HG02623 (cell line): ENCODE measurements around the gene FOSB.
A peak's percentile ranks its signal among the peaks of the same experiment; 100 is the strongest.
"Not testable (repeated sequence)": the region's sequence is repeated elsewhere in the genome, so short reads cannot be mapped to it uniquely, and the experiment has no call there.

ENCODE experiments used
- ATAC-seq: cut with Tn5 transposase; IDR thresholded peaks from one replicate; pipeline ENCODE4 v1.9.1; 2021; ENCODE audit warnings: moderate library complexity; ENCODE audit not compliant: unreplicated experiment

FOSB gene

DNA sequence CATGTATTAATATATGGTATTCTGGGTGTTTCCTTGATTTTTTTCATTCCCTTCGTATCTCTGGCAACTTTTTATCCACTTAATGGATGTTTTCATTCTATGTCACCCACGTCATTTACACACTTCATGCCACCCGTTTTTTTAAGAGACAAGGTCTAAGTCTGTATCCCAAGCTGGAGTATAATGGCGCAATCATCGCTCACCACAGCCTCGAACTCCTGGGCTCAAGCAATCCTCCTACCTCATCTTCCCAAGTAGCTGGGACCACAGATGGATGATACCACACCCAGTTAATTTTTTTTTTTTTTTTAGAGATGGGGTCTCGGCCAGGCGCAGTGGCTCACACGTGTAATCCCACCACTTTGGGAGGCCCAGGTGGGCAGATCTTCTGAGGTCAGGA lies 36.1 kb downstream of the FOSB start:
- ATAC-seq = no peak

DNA sequence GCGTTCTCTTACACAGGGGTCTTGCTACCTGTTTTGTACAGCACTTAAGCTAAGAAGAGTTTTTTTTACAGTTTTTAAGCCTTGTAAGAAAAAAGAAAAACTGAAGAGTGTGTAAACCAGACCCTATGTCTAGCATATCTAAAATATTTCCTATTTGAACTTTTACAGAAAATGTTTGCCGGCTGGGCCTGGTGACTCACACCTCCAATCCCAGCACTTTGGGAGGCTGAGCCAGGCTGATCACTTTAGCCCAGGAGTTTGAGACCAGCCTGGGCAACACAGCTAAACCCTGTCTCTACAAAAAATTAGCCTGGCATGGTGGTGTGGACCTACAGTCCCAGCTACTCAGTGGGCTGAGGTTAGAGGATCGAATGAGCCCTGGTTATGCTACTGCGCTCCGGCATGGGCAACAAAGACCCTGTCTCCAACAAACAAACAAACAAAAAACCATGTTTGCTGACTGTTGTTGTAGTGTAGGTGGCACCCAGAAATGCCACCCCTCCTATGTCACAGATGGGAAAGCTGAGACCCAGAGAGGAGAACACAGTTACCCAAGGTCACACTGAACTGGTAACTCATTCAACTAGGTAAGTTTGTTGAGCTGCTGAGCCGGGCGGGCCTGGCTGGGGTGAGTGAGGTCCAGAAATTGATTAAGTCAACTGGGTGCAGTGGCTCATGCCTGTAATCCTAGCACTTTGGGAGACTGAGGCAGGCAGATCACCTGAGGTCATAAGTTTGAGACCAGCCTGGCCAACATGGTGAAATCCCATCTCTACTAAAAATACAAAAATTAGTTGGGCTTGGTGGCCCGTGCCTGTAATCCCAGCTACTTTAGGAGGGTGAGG lies 37.6 kb downstream of the FOSB start:
- ATAC-seq = no peak

DNA sequence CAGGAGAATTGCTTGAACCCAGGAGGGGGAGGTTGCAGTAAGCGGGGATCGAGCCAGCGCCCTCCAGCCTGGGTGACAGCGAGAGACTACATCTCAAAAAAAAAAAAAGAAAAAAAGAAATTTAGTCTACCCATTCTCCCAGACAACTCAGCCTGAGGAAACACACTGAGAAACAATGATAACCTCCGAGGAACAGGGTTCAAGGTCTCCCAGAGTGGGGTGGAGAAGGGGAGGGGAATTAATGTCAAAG lies 38.1 kb downstream of the FOSB start:
- ATAC-seq = no peak

DNA sequence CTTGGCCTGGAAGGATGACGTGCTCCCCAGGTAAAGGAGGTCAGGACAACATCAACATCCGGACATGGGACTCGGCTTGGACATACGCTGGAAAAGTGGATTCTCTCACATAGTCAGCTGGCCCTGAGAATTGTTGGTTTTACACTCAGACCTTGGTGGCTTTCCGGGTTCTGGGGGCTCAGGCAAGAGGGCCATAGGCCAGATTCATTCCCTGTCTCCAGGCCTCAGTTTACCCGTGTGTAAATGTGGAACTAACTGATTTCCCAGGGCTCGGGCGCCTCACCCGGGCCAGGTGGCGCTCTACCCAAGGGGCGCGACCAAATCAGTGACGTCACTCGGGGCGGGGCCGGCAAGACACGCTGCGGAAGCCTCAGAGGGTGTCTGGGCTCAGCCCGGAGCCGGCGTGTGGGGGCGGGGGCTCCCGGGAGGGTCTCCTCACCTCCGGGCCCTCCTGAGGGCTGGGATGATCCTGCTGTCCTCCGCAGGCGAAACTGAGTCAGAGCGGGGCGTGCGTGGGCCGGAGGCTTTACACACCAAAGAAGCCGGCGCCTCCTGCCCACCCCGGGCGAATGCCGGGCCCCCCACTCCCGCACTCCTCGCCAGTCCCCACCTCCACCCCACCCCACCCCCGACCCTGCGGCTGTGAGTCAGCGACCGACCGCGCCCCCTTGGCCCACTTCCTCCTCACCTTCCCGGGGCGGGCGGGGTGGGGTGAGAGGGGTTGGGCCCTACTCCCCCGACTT lies 38.6 kb downstream of the FOSB start:
- peak; percentile 50 for ATAC-seq

DNA sequence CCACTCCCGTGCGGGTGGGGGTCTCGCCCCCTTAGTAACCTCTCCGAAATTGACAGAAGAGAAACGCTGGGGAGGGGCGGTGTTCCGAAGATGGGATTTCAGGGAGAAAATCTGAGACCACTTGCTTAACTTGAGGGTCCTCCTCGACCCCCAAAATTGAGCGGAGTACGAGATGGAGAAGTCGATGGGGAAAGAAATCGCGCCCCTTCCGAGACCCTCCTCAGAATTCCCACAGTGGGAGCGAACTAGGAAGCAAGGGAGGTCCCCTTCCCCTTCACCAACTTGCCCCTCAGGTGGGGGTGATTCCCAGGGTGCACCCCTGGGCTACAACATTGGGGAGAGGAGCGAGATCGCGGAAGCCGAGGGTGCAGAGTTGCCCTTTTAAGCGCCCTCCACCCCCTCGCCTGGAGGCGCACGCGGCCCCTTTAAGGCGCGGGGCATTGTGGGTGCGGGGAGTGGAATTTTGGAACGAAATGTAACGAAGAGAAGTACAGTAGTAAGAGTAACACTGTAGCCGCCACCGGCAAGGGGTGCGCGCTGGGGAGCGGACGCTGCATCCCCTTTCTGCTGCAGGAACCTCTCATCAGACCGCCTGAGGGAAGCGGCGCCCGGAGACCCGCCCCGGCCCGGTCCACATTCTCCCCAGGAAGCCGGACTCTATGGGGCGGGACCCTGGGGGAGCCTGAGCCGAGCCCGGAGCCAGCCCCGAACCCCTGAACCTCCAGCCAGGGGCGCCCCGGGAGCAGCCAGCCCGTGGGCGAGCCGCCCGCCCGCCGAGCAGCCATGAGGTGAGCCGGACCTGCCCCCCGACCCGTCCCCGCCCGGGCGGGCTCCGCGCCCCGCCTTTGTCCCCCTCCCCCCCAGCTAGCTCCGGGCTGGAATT lies 39.4 kb downstream of the FOSB start, which contains the start of gene VASP:
Gene VASP, plus strand, starts transcription at position 491 of the 883 bp plus-strand sequence. Its CDS starts 293 bp downstream, at position 784.
- ATAC-seq = peak; percentile 49

DNA sequence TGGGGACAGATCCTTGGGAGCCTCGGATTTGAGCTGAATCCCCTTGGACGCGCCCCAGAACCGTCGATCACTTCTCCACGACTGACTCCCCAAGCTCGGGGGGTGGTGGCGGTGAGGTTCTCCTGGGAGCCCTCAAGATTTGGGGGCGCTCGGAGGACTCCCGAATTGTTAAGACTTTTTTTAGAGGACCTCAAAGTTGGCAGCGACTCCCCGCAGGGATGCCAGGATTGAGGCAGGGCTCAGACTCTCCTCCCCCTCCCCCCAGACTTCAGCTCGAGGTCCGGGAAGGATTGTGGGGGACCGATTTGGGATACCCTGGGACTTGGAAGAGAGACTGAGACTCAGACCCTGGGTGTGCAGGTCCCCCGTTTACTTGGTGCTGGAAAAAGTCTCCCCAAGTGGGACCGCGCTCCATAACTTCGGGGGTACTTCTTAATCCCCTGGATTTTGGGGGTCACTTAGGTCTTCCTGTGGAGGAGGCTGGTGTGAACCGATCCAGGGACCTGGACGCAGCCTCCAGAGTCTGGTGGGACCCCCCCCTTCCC lies 40.1 kb downstream of the FOSB start:
- ATAC-seq = no peak

DNA sequence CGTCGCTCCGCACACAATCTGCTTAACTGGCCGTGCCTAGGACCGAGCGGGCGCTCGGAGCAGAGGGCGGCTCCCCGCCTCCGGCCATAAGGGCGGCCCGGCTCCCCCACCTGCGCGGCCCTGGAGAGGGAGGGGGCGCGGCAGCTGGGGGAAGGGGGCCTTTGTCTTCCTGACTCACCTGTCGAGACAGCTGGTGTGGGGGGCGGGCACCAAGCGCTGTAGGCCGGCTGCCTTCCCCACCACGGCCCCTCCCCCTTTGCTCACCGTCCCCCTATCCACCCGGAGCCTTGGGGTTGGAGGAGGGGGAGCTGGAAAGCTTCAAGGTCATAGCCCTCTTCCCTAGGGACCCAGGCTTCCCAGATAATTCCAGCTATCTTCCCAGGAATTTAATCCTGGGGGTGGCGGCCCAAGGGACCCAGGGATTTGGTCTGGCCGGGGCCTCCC lies 40.6 kb downstream of the FOSB start:
- ATAC-seq = no peak

DNA sequence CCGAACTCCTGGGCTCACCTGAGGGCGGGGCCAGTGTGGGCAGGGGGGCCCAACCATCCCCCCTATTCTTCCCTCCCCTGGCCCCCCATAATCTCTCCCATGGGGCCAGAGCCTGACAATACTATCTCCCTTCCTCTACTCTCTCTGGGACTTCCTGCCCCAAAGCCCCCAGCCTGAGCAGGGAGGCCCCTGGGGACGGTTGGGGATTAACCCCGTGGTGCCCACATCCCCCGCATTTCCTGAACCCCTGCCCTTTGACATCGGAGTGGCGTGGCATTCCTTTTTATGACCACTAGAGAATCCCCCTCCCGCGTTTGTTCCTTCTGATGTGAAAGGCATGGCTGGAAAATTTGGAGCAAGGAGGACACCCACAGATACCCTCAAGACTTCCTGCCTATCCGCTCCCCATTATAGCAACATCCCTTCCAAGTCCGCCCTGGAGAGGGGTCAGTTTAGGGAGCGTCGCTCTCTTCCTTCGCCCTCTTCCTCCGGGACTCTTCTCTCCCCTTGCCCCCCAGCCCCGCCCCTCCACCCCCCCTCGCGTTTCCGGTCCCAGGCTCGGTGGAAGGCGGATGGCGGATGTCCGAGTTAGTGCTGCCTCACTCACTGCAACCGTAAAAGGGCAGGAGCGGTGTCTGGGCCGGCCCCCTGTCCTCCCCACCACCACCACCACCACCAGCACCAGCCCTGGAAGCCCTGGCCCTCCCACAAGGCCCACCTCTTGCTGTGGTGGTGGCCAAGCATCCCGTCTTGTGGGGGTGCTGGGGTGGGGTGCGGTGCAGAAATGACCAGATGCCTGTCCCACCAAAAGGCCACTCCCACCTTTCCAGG lies 41.3 kb downstream of the FOSB start:
- no peak for ATAC-seq

DNA sequence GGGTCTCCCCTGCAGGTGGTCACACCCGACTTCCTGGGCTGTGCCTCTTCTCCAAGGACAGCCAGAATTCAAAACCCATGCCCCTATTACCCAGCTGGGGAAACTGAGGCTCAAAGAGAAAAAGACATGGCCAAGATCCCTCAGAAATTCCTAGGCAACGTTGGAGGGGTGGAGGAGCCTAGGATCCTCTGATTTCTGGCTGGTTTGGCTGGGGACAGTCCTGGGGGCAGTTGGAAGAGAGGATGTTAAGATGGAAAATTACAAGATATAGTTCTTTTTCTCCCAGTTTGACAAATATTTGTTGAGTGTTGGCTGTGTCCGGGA lies 41.9 kb downstream of the FOSB start:
- no peak for ATAC-seq

DNA sequence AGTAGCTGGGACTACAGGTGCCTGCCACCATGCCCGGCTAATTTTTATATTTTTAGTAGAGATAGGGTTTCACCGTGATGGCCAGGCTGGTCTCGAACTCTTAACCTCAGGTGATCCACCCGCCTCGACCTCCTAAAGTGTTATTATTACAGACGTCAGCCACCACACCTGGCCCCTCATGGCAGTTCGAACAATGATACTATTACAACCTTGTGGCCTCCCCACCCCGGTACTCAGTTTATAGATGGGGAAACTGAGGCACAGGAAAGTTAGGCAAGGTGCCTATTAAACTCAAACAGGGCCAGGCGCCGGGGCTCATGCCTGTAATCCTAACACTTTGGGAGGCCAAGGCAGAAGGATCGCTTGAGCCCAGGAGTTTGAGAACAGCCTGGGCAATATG lies 42.6 kb downstream of the FOSB start:
- ATAC-seq = not testable (repeated sequence)

DNA sequence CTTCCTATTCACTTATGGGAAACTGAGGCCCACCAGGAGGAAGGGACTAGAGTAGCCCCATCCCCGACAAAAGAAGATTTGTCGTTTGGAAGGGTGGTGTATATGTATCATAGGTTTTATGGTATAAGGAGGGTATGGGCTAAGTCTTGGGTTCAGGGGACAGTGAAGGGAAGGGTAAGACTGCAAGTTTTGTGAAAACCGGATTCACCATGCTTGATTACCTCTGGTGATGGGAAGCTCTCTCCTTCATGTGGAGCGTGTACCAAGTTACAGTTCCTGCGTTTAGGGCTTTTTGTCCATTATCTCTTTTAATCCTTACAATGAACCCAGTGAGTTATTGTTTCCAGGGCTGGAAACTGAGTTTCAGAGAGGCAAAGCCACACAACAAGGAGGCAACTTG lies 43.3 kb downstream of the FOSB start:
- no peak for ATAC-seq

DNA sequence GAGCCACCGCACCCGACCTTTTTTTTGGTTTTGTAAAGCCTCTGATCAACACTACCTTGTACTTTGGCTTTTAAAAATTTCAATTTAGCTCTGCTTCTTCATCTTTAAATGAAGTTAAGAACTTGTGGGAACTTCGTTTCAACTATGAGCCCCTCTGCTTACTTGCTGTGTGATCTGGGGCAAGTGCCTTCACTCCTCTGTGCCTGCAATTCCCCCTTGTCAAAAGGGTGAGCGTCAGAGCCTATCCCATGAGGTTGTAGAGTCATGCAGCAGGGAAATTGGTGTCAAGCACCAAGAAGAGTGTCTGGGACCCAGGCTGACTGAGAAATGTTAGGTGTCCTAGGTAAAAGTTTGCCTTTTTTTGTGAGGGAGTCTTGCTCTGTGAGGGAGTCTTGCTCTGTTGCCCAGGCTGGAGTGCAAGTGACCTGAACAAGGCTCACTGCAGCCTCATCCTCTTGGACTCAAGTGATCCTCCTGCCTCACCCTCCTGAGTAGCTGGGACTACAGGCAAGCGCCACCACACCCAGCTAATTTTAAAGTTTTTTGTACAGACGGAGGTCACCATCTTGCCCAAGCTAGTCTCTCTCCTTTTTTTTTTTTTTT lies 45.2 kb downstream of the FOSB start:
- no peak for ATAC-seq

DNA sequence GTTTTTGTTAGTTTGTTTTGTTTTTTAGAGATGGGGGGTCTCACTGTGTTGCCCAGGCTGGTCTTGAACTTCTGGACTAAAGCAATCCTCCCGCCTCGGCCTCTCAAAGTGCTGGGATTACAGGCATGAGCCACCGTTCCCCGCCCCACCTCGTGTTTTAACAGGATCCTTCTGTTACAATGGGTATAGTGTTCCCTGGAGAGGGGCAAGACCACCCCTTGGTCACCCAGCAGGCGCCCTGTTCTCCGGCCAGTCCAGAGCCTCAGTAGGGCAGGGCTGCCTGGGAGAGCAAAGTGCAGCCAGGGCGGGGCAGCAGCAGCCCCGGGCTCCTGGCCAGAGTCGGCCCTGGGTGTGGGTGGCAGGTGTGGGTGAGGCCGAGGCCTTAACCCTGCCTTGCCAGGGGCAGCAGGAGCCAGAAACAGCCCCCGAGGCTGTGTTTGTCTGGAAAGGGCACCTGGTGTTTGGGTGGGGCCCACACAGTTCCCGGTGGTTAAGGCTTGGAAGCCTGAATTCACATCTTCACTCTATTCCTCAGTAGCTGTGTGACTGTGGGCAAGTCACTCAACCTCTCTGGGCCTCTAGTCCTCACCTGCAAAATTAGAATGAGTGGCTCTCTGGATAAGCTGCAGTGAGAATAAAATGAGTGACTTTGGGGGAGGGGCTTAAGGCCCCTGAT lies 46.7 kb downstream of the FOSB start:
- no peak for ATAC-seq

DNA sequence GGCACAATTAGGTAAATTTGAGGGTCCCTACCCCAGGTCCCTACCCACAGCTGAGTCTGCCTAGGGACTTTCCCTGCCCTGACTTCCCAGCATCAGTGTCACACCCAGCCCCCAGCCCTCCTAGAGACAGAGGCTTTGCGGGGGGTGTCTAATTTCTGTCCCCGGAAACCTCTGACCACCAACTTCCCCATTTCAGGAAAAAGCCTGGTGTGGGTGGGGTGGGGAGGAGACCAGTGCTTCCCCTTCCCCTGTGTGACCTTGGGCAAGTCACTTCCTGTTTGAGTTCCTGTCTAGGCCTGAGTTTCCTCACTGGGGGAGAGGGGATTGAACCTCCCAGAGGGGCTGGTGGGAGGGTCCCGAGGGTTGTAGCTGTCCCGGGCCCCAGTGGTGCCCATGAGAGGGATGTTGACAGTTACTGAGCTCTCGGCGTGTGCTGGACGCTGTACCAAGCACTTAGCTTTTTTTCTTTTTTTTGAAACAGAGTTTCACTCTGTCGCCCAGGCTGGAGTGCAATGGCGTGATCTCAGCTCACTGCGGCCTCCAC lies 47.4 kb downstream of the FOSB start:
- ATAC-seq = no peak

DNA sequence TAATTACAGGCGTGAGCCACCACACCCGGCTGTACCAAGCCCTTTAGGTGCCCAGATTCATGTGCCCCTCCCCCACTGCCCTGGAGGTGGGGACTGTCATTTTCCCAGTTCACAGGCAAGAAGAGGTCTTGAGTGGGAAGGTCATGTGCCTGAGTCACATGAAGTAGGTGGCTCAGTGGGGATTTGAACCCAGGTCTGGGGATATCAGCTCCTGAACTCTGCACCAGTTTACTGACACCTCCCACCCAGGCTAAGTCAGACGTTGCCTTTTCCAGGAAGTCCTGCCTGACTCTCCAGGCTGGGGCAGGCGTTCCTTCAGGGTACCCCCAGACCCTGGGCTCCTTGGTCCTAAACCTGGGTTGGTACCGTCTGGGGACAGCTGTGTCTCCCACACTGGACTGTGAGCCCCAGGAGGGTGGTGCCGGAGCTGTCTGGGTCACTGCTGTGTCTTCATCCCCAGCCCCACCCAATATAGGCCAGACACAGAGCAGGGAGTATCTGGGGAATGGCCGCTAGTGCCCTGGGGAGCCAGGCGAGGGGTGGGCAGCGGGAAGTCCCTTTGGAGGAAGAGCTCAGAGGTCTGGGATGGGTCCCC lies 48.1 kb downstream of the FOSB start:
- no peak for ATAC-seq

DNA sequence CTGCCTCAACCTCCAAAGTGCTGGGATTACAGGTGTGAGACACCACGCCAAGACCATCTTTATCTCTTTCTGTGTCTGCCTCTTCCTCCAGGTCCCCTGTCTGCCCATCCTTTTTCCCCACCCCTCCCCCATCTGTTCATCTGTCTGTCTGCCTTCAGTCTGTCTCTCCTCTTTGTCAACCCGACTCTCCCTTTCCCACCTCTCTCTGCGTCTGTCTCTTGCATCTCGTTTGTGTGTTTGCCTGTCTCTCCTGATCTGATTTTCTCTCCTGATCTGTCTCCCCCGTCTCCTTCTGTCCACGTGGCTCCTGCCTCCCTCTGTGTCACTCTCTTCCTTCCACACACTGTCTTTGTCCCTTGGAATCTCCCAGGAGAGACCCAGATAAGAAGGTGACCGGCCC lies 49.4 kb downstream of the FOSB start:
- ATAC-seq = no peak

DNA sequence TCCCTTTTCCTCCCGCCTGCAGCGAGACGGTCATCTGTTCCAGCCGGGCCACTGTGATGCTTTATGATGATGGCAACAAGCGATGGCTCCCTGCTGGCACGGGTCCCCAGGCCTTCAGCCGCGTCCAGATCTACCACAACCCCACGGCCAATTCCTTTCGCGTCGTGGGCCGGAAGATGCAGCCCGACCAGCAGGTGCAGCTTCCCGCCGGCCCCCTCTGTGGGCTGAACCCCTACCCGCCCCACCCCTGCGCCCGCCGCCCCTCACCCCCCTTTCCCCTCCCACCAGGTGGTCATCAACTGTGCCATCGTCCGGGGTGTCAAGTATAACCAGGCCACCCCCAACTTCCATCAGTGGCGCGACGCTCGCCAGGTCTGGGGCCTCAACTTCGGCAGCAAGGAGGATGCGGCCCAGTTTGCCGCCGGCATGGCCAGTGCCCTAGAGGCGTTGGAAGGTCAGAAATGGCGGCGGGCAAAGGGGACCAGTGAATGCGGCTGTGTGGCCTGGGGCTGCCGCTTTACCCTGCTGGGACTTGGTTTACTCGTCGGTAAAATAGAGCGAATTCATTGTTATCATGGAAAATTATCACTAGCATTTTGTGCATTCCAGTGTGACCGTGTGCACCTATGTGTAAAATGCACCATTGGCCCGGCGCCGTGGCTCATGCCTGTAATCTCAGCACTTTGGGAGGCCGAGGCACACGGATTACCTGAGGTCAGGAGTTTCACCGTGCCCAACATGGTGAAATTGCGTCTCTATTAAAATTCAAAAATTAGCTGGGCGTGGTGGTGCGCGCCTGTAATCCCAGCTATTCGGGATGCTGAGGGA lies 50.1 kb downstream of the FOSB start:
- no peak for ATAC-seq

DNA sequence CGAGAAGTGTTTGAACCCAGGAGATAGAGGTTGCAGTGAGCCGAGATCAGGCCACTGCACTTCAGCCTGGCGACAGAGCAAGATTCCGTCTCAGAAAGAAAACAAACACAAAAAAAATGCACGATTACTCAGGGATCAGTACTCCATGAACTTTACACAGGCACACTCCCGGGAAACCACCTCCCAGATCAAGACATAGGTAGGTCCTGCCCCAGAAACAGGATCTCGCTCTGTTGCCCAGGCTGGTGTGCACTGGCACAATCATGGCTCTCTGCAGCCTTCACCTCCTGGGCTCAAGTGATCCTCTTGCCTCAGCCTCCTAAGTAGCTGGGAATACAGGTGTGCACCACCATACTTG lies 50.7 kb downstream of the FOSB start:
- no peak for ATAC-seq
